Measurements from ENCODE around the gene TXNRD2. TPM values are rescaled to one million over a fixed set of nuclear protein-coding genes. Genes with fewer than 3 reads are reported as not detected.

Gene TXNRD2
- total RNA-seq, 1 donor from 2014 or later = 47.5 TPM

DNA sequence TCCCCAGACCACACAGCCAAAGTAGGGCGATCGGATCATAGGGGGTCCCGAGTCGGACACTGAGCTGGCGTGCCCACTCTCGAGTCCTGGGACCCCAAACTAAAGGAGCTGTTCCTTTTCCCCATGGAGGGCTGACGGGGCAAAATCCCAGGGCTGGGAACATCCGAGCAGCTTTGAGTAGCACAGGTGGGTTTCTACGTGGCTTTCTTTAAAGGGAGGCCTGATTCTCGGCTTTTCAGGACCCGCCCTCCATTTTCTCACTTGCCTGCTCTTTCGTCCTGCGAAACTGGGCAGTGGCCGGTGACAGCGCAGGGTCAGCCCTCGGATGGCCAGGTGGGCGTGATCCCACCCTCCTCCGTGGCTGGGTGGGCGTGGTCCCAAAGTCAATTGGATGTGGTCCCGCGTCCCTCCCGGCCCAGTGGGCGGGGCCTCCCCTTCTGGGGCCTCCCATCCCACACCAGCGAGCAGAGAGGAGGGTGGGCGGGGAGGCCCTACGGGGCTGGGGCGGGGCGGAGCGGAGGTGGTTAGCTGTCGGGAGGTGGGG is 17.5 kb upstream of the TXNRD2 start:
- Histone ChIP-seq H3K36me3 (peaks cover 9% of the 10 kb centered on the region), H3K9me3 (no peaks in the 10 kb centered on the region), H3K4me3 (peak overlapping the region; percentile 38), H3K27me3 (ENCODE audit: low read depth) (no peaks in the 10 kb centered on the region), H3K4me1 (peaks cover 40% of the 10 kb centered on the region), H3K27ac (peak overlapping the region; percentile 31)
- intact Hi-C loops (cut with DNase I) = no loop called here
- DNase-seq (peak; percentile 80), ATAC-seq (peak; percentile 62 to 66)
- TF ChIP-seq, protein P1, sequence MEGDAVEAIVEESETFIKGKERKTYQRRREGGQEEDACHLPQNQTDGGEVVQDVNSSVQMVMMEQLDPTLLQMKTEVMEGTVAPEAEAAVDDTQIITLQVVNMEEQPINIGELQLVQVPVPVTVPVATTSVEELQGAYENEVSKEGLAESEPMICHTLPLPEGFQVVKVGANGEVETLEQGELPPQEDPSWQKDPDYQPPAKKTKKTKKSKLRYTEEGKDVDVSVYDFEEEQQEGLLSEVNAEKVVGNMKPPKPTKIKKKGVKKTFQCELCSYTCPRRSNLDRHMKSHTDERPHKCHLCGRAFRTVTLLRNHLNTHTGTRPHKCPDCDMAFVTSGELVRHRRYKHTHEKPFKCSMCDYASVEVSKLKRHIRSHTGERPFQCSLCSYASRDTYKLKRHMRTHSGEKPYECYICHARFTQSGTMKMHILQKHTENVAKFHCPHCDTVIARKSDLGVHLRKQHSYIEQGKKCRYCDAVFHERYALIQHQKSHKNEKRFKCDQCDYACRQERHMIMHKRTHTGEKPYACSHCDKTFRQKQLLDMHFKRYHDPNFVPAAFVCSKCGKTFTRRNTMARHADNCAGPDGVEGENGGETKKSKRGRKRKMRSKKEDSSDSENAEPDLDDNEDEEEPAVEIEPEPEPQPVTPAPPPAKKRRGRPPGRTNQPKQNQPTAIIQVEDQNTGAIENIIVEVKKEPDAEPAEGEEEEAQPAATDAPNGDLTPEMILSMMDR (IDR thresholded peaks at IDR 0.05) = no peak

DNA sequence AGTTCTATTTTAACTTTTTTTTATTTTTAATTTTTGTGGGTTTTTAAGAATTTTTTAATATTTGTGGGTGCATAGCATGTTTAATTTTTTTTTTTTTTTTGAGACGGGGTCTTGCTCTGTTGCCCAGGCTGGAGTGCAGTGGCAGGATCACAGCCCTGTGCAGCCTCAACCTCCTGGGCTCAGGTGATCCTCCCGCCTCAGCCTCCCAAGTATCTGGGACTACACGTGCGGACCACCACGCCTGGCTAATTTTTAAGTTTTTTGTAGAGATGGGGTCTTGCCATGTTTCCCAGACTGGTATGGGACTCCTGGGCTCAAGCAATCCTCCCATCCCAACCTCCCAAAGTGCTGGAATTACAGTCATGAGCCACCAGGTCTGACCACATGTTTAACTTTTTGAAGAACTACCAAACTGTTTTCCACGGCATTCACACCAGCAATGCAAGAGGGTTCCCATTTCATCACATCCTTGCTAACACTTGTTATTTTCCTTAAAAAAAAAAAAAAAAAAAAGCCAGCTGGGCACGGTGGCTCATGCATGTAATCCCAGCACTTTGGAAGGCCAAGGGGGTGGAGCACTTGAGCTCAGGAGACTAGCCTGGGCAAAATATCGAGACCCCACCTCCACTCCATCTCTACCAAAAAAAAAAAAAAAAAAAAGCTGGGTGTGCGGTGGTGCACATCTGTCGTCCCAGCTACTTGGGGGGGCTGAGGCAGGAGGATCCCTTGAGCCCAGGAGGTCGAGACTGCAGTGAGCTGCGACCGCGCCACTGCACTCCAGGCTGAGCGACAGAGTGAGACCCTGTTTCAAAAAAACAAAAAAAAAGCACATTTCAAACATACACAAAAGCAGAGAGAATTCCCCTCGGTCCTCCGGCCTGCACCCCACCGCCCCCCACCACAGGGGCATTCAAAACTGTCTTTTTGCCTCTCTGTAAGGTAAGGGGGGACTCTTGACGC is 16.7 kb upstream of the TXNRD2 start:
- ATAC-seq = no peak
- peak; percentile 23 for DNase-seq
- Histone ChIP-seq H3K4me3 (peak overlapping the region; percentile 38), H3K9me3 (no peaks in the 10 kb centered on the region), H3K36me3 (peaks cover 2% of the 10 kb centered on the region), H3K27me3 (ENCODE audit: low read depth) (no peaks in the 10 kb centered on the region), H3K27ac (peak overlapping the region; percentile 31), H3K4me1 (peaks cover 45% of the 10 kb centered on the region)
- TF ChIP-seq, protein P1 (IDR thresholded peaks at IDR 0.05) = no peak
- intact Hi-C loops (cut with DNase I) = no loop called here

DNA sequence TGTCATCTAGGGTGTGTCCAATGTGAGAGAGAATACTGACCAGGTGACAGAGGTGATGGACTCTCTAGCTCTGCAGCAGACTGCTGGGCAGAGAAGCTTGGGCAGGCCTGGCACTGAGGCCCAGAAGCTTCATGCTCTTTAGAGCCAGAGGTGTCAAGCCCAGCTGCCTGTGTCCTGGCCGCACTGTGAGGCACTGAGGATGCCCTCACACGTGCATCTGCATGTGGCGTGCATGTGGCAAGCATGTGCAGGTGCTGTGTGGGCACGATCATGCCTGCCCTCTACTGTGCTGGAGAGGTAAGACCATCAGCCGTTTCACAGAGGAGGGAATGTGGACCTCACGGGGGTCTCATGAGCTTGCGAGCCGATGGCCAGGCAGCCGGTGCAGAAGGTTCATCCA is 15.8 kb upstream of the TXNRD2 start:
- ATAC-seq = no peak
- peak; percentile 44 for DNase-seq
- intact Hi-C loops (cut with DNase I) = no loop called here

DNA sequence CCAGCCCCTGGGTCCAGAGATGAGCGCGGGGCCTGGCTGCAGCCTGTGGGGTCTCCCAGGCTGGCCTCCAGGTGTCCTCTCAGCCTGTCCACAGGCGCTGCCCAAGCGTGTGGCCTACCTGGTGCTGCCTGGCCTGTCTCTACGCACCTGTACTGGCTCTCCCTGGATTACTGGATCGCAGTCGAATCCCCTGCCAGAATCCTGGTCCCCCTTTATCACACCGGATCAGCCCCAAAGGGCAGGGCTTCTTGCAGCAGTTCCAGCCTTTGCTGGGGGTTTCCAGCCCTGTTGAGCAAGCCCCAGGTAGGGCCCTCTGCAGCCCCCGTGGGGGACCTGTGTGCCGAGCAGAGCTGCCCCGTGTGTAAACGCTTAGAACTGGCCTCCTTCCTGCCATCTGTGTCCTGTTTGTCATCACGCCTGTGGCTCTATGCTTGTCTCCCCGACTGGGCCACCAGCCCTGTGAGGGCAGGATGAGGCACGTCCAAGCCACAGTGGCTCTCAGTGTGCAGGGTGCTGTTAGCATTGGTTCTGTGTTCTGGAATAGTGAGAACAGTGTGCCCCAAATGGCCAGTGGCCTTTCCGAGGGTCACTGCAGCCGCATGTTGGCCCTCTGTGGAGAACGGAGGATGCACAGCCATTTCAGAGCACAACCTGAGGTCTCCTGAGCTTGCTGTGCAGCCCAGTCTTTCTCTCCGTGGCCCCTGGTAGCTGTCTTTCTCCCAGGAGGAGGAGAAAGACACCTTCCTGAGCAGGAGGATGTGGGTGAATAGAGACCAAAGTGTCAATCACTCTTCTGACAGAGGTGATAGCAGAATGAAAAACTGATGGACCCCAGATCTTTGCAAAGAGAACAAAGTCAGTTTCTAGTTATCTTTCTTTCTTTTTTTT is 13.9 kb upstream of the TXNRD2 start:
- Histone ChIP-seq H3K36me3 (peaks cover 10% of the 10 kb centered on the region), H3K27ac (peak overlapping the region; percentile 41), H3K27me3 (ENCODE audit: low read depth) (no peaks in the 10 kb centered on the region), H3K9me3 (no peaks in the 10 kb centered on the region), H3K4me1 (peaks cover 37% of the 10 kb centered on the region), H3K4me3 (no peak overlapping the region)
- DNase-seq (peak; percentile 37), ATAC-seq (no peak)
- intact Hi-C loops (cut with DNase I) = no loop called here
- TF ChIP-seq, protein P1 (IDR thresholded peaks at IDR 0.05) = no peak

More for the DNA sequence above, 15.8 kb upstream of the TXNRD2 start:
- Histone ChIP-seq H3K4me3 (no peak overlapping the region), H3K36me3 (no peaks in the 10 kb centered on the region), H3K9me3 (no peaks in the 10 kb centered on the region), H3K4me1 (peaks cover 45% of the 10 kb centered on the region), H3K27me3 (ENCODE audit: low read depth) (no peaks in the 10 kb centered on the region), H3K27ac (no peak overlapping the region)
- TF ChIP-seq, protein P1 (IDR thresholded peaks at IDR 0.05) = no peak

DNA sequence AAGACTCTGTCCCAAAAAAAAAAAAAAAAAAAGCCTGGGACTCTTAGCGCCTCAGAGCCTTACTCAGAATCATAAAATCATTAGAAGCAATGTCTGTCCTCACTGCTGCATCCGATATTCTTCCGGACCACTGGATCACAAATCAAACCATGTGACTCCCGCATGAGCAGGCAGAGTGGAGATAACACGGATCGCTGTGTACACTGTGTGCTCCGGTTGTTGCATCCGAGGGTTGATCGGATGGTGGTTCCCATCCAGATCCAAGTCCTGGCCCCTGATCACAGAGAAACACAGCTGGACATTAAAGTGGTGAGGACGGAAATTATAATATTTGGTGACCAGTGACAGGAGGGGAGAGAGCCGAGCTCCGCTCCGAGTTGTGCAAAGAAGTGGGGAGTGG is 9.7 kb upstream of the TXNRD2 start:
- no peak overlapping the region for H3K4me3 ChIP-seq
- H3K4me1 ChIP-seq = peaks cover 36% of the 10 kb centered on the region
- TF ChIP-seq, protein P1 (IDR thresholded peaks at IDR 0.05) = no peak
- DNase-seq (peak; percentile 16), ATAC-seq (no peak)
- H3K9me3 ChIP-seq = no peaks in the 10 kb centered on the region
- peaks cover 13% of the 10 kb centered on the region for H3K36me3 ChIP-seq
- intact Hi-C loops (cut with DNase I) = no loop called here
- no peak overlapping the region for H3K27ac ChIP-seq
- H3K27me3 ChIP-seq (ENCODE audit: low read depth) = no peaks in the 10 kb centered on the region

All from lower lobe of right lung (tissue), 2 donors.